GM12864 (cell line): ENCODE data around the gene SIPA1L3.
"Not testable (repeated sequence)": the region's sequence is repeated elsewhere in the genome, so short reads cannot be mapped to it uniquely, and the experiment has no call there.

Experiments used
- DNase-seq: peaks from one replicate; pipeline ENCODE4 v3.0.0-alpha.2; 2011; ENCODE audit warnings: low read depth
- H3K4me3 ChIP-seq: 2 replicates; pipeline ENCODE4 v1.5.1; 2011; ENCODE audit warnings: mild to moderate bottlenecking, low read depth, low read length, control low read depth
- TF ChIP-seq, protein P1 (sequence below): IDR thresholded peaks from 2 replicates; pipeline ENCODE4 v1.5.1; 2011; ENCODE audit warnings: low read depth, mild to moderate bottlenecking, moderate library complexity, low read length, control low read depth, inconsistent platforms; ENCODE audit errors: missing control alignments

Gene SIPA1L3

DNA sequence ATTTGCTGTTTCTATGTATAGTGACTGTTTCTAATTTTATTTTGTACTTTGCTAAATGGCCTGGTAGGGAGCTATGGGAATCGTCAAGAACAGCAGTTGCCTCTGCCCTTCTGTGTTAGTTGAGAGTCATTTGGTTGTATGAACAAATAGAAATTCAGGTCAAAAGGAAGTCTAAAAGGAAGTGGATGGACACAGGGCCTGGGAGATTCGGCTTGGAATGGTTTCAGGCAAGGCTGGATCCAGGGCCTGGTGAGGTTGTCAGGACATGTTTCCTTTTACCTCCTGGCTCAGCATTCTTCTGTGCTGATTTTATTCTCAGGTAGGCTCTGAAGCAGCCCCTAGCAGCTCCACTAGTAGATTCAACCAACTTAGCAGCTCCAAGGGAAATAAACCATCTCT is 118.9 kb downstream of the SIPA1L3 start:
- TF ChIP-seq, protein P1, sequence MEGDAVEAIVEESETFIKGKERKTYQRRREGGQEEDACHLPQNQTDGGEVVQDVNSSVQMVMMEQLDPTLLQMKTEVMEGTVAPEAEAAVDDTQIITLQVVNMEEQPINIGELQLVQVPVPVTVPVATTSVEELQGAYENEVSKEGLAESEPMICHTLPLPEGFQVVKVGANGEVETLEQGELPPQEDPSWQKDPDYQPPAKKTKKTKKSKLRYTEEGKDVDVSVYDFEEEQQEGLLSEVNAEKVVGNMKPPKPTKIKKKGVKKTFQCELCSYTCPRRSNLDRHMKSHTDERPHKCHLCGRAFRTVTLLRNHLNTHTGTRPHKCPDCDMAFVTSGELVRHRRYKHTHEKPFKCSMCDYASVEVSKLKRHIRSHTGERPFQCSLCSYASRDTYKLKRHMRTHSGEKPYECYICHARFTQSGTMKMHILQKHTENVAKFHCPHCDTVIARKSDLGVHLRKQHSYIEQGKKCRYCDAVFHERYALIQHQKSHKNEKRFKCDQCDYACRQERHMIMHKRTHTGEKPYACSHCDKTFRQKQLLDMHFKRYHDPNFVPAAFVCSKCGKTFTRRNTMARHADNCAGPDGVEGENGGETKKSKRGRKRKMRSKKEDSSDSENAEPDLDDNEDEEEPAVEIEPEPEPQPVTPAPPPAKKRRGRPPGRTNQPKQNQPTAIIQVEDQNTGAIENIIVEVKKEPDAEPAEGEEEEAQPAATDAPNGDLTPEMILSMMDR, result no peak
- no peak overlapping the region for H3K4me3 ChIP-seq
- no peak for DNase-seq

DNA sequence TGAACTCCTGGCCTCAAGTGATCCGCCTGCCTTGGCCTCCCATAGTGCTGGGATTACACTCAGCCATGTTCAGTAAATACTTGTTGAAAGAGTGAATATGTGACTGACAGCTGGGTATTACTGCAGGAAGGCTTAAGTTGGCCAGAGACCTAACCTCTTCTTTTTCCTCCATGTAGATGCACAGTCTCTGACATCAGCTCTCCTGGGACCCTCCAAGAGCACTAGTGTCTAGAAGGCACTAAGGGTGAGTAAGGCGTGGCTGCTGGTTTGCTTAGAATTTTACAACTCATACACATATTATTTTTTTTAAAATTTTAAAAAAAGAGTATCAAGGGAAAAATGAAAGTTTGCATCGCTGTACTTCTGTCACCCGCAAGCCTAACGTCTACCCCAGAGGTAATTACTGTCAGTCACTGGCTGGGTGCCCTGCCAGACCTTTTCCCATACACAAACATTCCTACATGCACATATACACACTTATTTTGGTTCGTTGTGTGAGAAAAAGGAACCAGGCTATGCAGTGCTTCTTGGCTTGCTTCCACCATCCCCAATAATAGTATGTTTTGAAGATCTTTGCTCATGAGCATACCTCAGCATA is 122.0 kb downstream of the SIPA1L3 start:
- no peak overlapping the region for H3K4me3 ChIP-seq
- TF ChIP-seq, protein P1, result no peak
- DNase-seq, result no peak

DNA sequence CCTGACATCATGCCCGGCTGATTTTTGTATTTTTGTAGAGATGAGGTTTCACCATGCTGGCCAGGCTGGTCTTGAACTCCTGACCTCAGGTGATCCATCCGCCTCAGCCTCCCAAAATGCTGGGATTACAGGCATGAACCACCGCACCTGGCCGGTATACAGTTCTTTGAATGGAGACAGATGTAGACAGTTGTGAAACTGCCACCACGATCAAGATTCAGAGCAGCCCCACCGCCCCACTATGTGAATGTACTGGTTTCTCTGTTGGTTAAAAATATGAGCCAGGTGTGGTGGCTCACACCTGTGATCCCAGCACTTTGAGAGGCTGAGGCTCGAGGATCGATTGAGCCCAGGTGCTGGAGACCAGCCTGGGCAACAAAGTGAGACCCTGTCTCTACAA is 123.0 kb downstream of the SIPA1L3 start:
- not testable (repeated sequence) for H3K4me3 ChIP-seq, DNase-seq

DNA sequence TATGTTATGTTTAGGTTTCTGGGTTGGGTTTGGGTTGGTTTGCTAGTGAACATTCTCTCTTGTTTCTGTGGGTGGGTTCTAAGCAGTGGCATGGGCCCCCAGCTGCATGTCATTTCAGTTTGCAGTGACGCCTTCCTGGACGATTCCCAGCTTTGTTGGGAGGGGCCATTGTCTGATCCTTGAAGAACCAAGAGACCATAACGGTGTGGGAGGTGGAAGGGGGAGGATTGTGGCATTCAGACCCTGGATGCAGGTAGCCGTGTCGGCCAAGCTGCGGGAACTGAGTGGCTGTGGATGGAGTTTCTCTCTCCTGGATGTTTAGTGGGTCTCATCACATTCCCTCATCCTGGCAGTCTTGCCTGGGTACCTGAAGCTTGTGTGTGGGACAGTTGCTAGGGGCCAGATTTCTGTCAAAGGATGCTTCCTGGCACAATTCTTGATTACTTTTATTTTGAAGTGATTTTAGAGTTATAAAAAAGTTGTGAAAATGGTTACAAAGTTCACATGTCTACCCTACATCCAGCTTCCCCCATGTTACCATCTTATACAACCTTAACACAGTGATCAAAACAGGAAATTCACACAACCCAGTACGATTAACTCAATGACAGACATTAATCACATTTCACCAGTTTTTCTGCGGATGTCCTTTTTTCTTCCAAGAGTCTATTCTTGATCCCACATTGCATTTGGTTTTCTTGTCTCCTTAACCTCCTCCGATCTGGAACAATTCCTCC is 123.8 kb downstream of the SIPA1L3 start:
- DNase-seq, result no peak
- TF ChIP-seq, protein P1, result no peak
- H3K4me3 ChIP-seq, result no peak overlapping the region

DNA sequence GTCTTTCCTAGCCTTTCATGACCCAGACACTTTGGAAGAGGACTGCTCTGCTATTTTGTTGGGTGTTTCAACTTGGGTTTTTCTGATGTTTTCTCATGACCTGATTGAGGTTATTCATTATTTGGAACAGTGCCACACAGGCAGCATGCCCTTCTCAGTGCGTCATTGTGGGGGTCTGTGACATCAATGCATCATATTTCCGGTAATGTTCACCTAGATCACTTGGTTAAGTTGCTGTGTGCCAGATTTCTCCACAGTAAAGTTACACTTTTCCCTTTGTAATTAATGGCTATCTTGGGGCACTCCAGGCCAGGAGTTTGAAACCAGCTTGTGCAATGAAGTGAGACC is 124.4 kb downstream of the SIPA1L3 start:
- no peak overlapping the region for H3K4me3 ChIP-seq
- no peak for DNase-seq

DNA sequence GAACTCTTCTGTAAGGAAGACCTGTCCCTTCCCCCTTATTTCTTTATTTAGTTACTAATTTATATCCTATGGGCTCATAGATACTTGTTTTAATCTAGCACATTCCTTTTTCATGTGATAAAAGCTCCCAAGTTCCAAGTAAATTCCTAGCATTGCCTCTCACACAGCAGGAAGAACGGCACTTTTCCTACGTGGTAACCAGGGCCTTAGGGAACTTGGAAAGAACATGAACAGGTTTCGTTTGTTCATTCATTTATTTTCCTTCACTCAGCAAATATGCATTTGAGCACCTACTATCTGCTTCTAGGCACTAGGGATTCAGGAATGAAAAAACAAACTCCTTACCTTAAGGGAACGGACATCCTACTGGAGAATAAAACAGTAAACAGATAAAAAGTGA is 125.1 kb downstream of the SIPA1L3 start:
- TF ChIP-seq, protein P1, result no peak
- no peak for DNase-seq
- H3K4me3 ChIP-seq, result no peak overlapping the region

More for the DNA sequence above, 124.4 kb downstream of the SIPA1L3 start:
- TF ChIP-seq, protein P1, result no peak

DNA sequence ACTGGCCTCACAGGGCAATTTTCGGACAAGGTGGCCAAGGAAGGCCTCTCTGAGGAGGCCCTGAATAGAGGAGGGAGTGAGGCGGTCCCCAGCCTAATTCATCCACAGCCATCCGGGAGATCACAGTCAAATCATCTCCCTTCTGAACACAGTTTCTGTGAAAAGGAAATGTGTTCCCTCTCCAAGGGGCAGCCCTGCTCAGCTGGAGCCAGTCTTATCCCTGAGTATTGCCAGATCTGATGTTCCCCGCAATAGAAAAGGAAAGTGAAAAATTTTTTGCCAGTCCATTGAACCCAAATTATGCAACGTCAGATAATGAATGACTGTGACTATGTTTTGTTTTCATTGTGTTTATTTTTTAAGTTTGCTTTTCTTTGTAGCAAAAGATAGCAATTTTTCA is 125.9 kb downstream of the SIPA1L3 start:
- H3K4me3 ChIP-seq, result peak overlapping the region; percentile 33
- TF ChIP-seq, protein P1, result no peak
- no peak for DNase-seq
